T-cell (primary cell): ENCODE measurements around the gene LCN12. TPM values are rescaled to one million over a fixed set of nuclear protein-coding genes. Genes with fewer than 3 reads are reported as not detected.

Experiments used
- ATAC-seq, 4 experiments: fragments of 200-7000 bp in 3 of 4; fragments of 150-1000 bp in 1 of 4; cut with Tn5 transposase; replicated peaks in 1 of 4; 1 replicate in 3 of 4; 2 replicates in 1 of 4; pipeline ENCODE4 v1.10.0; 2021; ENCODE audit warnings: moderate library complexity in 3 of 4, mild to moderate bottlenecking in 2 of 4, moderate number of reproducible peaks in 1 of 4
- CTCF ChIA-PET, 2 donors: fragments of 300-600 bp; sonication (Branson Sonifier 250); formaldehyde crosslinking; loops; one replicate each; lab custom pipeline; 2022; ENCODE audit warnings: antibody characterized with exemption in 2 of 2; lab: Charles Lee
- POLR2A ChIA-PET, 2 donors: fragments of 300-600 bp; sonication (Branson Sonifier 250); formaldehyde crosslinking; loops; one replicate each; lab custom pipeline; 2022; ENCODE audit warnings: antibody characterized with exemption in 2 of 2; lab: Charles Lee
- DNase-seq, 35 experiments: peaks; one replicate each; pipeline versions ENCODE4 v3.0.0 to v3.0.0-alpha.2; 2013 to 2023
- H3K27ac ChIP-seq: one replicate; pipeline ENCODE4 v1.5.1; 2013; ENCODE audit warnings: low read length
- H3K27me3 ChIP-seq, 2 experiments: replicated peaks in 1 of 2; 1 replicate in 1 of 2; 2 replicates in 1 of 2; pipeline versions ENCODE4 v1.6.1 to v1.7.0; 2013; ENCODE audit warnings: low read length in 1 of 2, mixed read lengths in 1 of 2; ENCODE audit not compliant: control insufficient read depth in 2 of 2, insufficient read depth in 2 of 2; ENCODE audit errors: extremely low read depth in 1 of 2
- H3K36me3 ChIP-seq, 2 donors: 1 replicate in 1 of 2; 2 replicates in 1 of 2; pipeline versions ENCODE4 v1.6.1 to v1.7.0; 2013; ENCODE audit warnings: low read length in 1 of 2; ENCODE audit not compliant: control insufficient read depth in 2 of 2, insufficient read depth in 1 of 2; ENCODE audit errors: extremely low read depth in 1 of 2
- H3K4me1 ChIP-seq, 2 experiments: 1 replicate in 1 of 2; 2 replicates in 1 of 2; pipeline versions ENCODE4 v1.6.1 to v1.7.0; 2013; ENCODE audit warnings: low read length in 2 of 2, mixed read lengths in 1 of 2; ENCODE audit not compliant: insufficient read depth in 2 of 2, control insufficient read depth in 1 of 2; ENCODE audit errors: extremely low read depth in 1 of 2
- H3K4me3 ChIP-seq, 2 donors: 1 replicate in 1 of 2; 2 replicates in 1 of 2; pipeline versions ENCODE4 v1.5.1 to v1.7.0; 2013; ENCODE audit warnings: mild to moderate bottlenecking in 2 of 2, low read length in 1 of 2, moderate library complexity in 1 of 2; ENCODE audit not compliant: control insufficient read depth in 1 of 2; ENCODE audit errors: extremely low read depth in 1 of 2
- H3K9me3 ChIP-seq: 2 replicates; pipeline ENCODE4 v1.7.0; 2013
- H3K27ac Mint-ChIP-seq, 2 donors: one replicate each; pipeline ENCODE4 v1.8.0; 2020 to 2021; ENCODE audit warnings: mild to moderate bottlenecking in 2 of 2, mixed read lengths in 2 of 2
- H3K27me3 Mint-ChIP-seq, 2 donors: one replicate each; pipeline ENCODE4 v1.8.0; 2021 to 2022; ENCODE audit warnings: mixed read lengths in 2 of 2
- H3K36me3 Mint-ChIP-seq: one replicate; pipeline ENCODE4 v1.8.0; 2021; ENCODE audit warnings: mixed read lengths
- H3K4me1 Mint-ChIP-seq, 3 donors: one replicate each; pipeline ENCODE4 v1.8.0; 2020 to 2022; ENCODE audit warnings: mixed read lengths in 3 of 3, mild to moderate bottlenecking in 1 of 3
- H3K4me3 Mint-ChIP-seq, 3 donors: one replicate each; pipeline ENCODE4 v1.8.0; 2020 to 2022; ENCODE audit warnings: mild to moderate bottlenecking in 3 of 3, mixed read lengths in 3 of 3, moderate library complexity in 3 of 3
- H3K9me3 Mint-ChIP-seq, 3 donors: one replicate each; pipeline ENCODE4 v1.8.0; 2020 to 2022; ENCODE audit warnings: mixed read lengths in 3 of 3
- WGBS: methylation state at CpG from one replicate; pipeline ENCODE4 v1.1.5; 2013; ENCODE audit warnings: missing lambda C conversion rate; ENCODE audit not compliant: insufficient coverage; 5-methylcytosine and 5-hydroxymethylcytosine counted together
- total RNA-seq, 35 experiments: library from RNA in 6 of 35; stranded (reverse) in 6 of 35; fragments of 120-200 nt in 1 of 35; gene quantifications; one replicate each; pipeline versions ENCODE4 v1.2.1 to v1.2.4 and lab custom pipeline; 2013 to 2026

LCN12 gene
- total RNA-seq, 5 donors from 2014 or later (not counting 1 experiment from before 2014, with no cell fraction given): 1.1 to 3.3 (median 2.2) TPM

- POLR2A ChIA-PET: no interaction called here
- ATAC-seq: no peak
These were observed 41.2 kb upstream of the LCN12 start for GRCh38 chr9:136910901-136911245.

GRCh38 chr9:136913701-136914438 is 38.2 kb upstream of the LCN12 start:
- peaks cover 0 to 4% (median 0%) of the 10 kb centered on the region in 3 donors for H3K4me1 Mint-ChIP-seq
- Histone ChIP-seq H3K4me3 (no peak overlapping the region), H3K27ac (no peak overlapping the region), H3K36me3 (peaks cover 43 to 50% of the 10 kb centered on the region in 2 donors), H3K27me3 (no peaks in the 10 kb centered on the region), H3K4me1 (peaks cover 0 to 2% of the 10 kb centered on the region in 2 experiments), H3K9me3 (no peaks in the 10 kb centered on the region)
- DNase-seq: no peak
- H3K27me3 Mint-ChIP-seq: no peaks in the 10 kb centered on the region
- CTCF ChIA-PET: no interaction called here
- H3K27ac Mint-ChIP-seq: no peak overlapping the region
- WGBS: 96% methylated on average over 9 of the region's 17 CpGs
- no peak overlapping the region for H3K4me3 Mint-ChIP-seq
- H3K9me3 Mint-ChIP-seq: no peaks in the 10 kb centered on the region
- H3K36me3 Mint-ChIP-seq: peaks cover 41% of the 10 kb centered on the region
- ATAC-seq: no peak
- POLR2A ChIA-PET: no interaction called here

More at GRCh38 chr9:136910901-136911245, 41.2 kb upstream of the LCN12 start:
- CTCF ChIA-PET: no interaction called here
- peaks cover 2 to 7% (median 4%) of the 10 kb centered on the region in 3 donors for H3K4me1 Mint-ChIP-seq
- no peak overlapping the region for H3K4me3 Mint-ChIP-seq
- H3K4me1 ChIP-seq: no peaks in the 10 kb centered on the region
- no peaks in the 10 kb centered on the region for H3K9me3 Mint-ChIP-seq
- H3K27ac Mint-ChIP-seq: no peak overlapping the region
- H3K27me3 ChIP-seq: no peaks in the 10 kb centered on the region
- H3K4me3 ChIP-seq: no peak overlapping the region
- H3K9me3 ChIP-seq: no peaks in the 10 kb centered on the region
- peaks cover 30% of the 10 kb centered on the region for H3K36me3 Mint-ChIP-seq
- DNase-seq: peak in 2 of 35 experiments; percentile 8 to 19
- H3K36me3 ChIP-seq: peaks cover 43% of the 10 kb centered on the region in 2 donors
- H3K27me3 Mint-ChIP-seq: no peaks in the 10 kb centered on the region
- WGBS: 88% methylated on average over 12 of the region's 12 CpGs
- no peak overlapping the region for H3K27ac ChIP-seq

- no peaks in the 10 kb centered on the region for H3K9me3 ChIP-seq
- no peak overlapping the region for H3K4me3 ChIP-seq
- 92% methylated on average over 20 of the region's 21 CpGs for whole genome bisulfite sequencing
- no peak for DNase-seq
- H3K27me3 ChIP-seq: no peaks in the 10 kb centered on the region
- Mint-ChIP-seq H3K27ac (peak overlapping the region in 1 of 2 donors; percentile 18), H3K4me1 (peaks cover 0 to 4% (median 0%) of the 10 kb centered on the region in 3 donors), H3K27me3 (no peaks in the 10 kb centered on the region), H3K4me3 (no peak overlapping the region), H3K9me3 (no peaks in the 10 kb centered on the region), H3K36me3 (peaks cover 44% of the 10 kb centered on the region)
- H3K4me1 ChIP-seq: peaks cover 0 to 2% of the 10 kb centered on the region in 2 experiments
- ChIA-PET POLR2A (no interaction called here), CTCF (no interaction called here)
- H3K27ac ChIP-seq: no peak overlapping the region
- peaks cover 48 to 51% of the 10 kb centered on the region in 2 donors for H3K36me3 ChIP-seq
- no peak for ATAC-seq
These were observed 36.3 kb upstream of the LCN12 start for GRCh38 chr9:136915632-136916329.

- DNase-seq (no peak), ATAC-seq (no peak)
- CTCF ChIA-PET: no interaction called here
- H3K4me3 Mint-ChIP-seq: no peak overlapping the region
- H3K9me3 Mint-ChIP-seq: no peaks in the 10 kb centered on the region
- no peaks in the 10 kb centered on the region for H3K27me3 Mint-ChIP-seq
- H3K9me3 ChIP-seq: no peaks in the 10 kb centered on the region
- no peak overlapping the region for H3K27ac ChIP-seq
- POLR2A ChIA-PET: no interaction called here
- peaks cover 44% of the 10 kb centered on the region for H3K36me3 Mint-ChIP-seq
- no peak overlapping the region for H3K4me3 ChIP-seq
- H3K4me1 Mint-ChIP-seq: peaks cover 0 to 4% (median 0%) of the 10 kb centered on the region in 3 donors
- 94% methylated on average over 32 of the region's 32 CpGs for WGBS
- peaks cover 0 to 2% of the 10 kb centered on the region in 2 experiments for H3K4me1 ChIP-seq
- H3K36me3 ChIP-seq: peaks cover 48 to 56% of the 10 kb centered on the region in 2 donors
- H3K27ac Mint-ChIP-seq: no peak overlapping the region
- H3K27me3 ChIP-seq: no peaks in the 10 kb centered on the region
These were observed 35.5 kb upstream of the LCN12 start for GRCh38 chr9:136916330-136917184.

GRCh38 chr9:136917902-136918301 is 34.2 kb upstream of the LCN12 start:
- Histone ChIP-seq H3K4me3 (no peak overlapping the region), H3K27ac (no peak overlapping the region), H3K9me3 (no peaks in the 10 kb centered on the region), H3K27me3 (no peaks in the 10 kb centered on the region), H3K4me1 (peaks cover 0 to 2% of the 10 kb centered on the region in 2 experiments), H3K36me3 (peaks cover 44 to 61% of the 10 kb centered on the region in 2 donors)
- DNase-seq (no peak), ATAC-seq (no peak)
- no peak overlapping the region for H3K27ac Mint-ChIP-seq
- no peaks in the 10 kb centered on the region for H3K27me3 Mint-ChIP-seq
- ChIA-PET CTCF (no interaction called here), POLR2A (no interaction called here)
- H3K4me3 Mint-ChIP-seq: no peak overlapping the region
- H3K4me1 Mint-ChIP-seq: peaks cover 0 to 4% (median 0%) of the 10 kb centered on the region in 3 donors
- H3K36me3 Mint-ChIP-seq: peaks cover 44% of the 10 kb centered on the region
- 86% methylated on average over 6 of the region's 11 CpGs for whole genome bisulfite sequencing
- no peaks in the 10 kb centered on the region for H3K9me3 Mint-ChIP-seq

- 97% methylated on average over 15 of the region's 15 CpGs for WGBS
- POLR2A ChIA-PET: no interaction called here
- no peaks in the 10 kb centered on the region for H3K9me3 Mint-ChIP-seq
These were observed 32.0 kb upstream of the LCN12 start for GRCh38 chr9:136920069-136920468.

More at GRCh38 chr9:136920069-136920468, 32.0 kb upstream of the LCN12 start:
- no peak overlapping the region for H3K4me3 Mint-ChIP-seq
- H3K27ac ChIP-seq: no peak overlapping the region
- H3K27me3 Mint-ChIP-seq: no peaks in the 10 kb centered on the region
- H3K27me3 ChIP-seq: no peaks in the 10 kb centered on the region
- H3K9me3 ChIP-seq: no peaks in the 10 kb centered on the region
- H3K4me1 Mint-ChIP-seq: peaks cover 0 to 2% (median 1%) of the 10 kb centered on the region in 3 donors
- H3K4me3 ChIP-seq: no peak overlapping the region
- no peak for ATAC-seq
- peaks cover 36 to 55% of the 10 kb centered on the region in 2 donors for H3K36me3 ChIP-seq
- CTCF ChIA-PET: no interaction called here
- H3K27ac Mint-ChIP-seq: no peak overlapping the region
- DNase-seq: no peak
- peaks cover 36% of the 10 kb centered on the region for H3K36me3 Mint-ChIP-seq
- H3K4me1 ChIP-seq: peaks cover 0 to 2% of the 10 kb centered on the region in 2 experiments
